GM12891 (cell line): ENCODE data around the gene SERAC1.

Source experiments
- PAX5 ChIP-seq: IDR thresholded peaks from 2 replicates; pipeline ENCODE4 v1.6.1; 2011; ENCODE audit warnings: low read length, moderate library complexity, mild to moderate bottlenecking; ENCODE audit not compliant: insufficient read depth, severe bottlenecking
- POLR2A ChIP-seq: IDR thresholded peaks from 2 replicates; pipeline ENCODE4 v1.6.1; 2011; ENCODE audit warnings: low read depth, low read length, control low read depth
- POLR2AphosphoS5 ChIP-seq: IDR thresholded peaks from 2 replicates; pipeline ENCODE4 v1.6.1; 2011; ENCODE audit warnings: low read depth, low read length, control low read depth
- POU2F2 ChIP-seq: IDR thresholded peaks from 2 replicates; pipeline ENCODE4 v1.6.1; 2011; ENCODE audit warnings: low read depth, mild to moderate bottlenecking, control low read depth, low read length, moderate library complexity
- TAF1 ChIP-seq: IDR thresholded peaks from 2 replicates; pipeline ENCODE4 v1.6.1; 2011; ENCODE audit warnings: low read depth, low read length, control low read depth

- TF ChIP-seq TAF1 (no peak), POLR2A (no peak), POLR2AphosphoS5 (no peak), POU2F2 (no peak), PAX5 (no peak)
Measured at GRCh38 chr6:158111987-158112386, 56.1 kb downstream of the SERAC1 start.
